MM.1S (cell line): ENCODE data around the gene ZBTB6.

Experiments
- EZH2 ChIP-seq: fragments of 300-600 bp; sonication (generic); optimal IDR thresholded peaks from 2 replicates; pipeline ENCODE3; 2017; ENCODE audit warnings: low read depth, mild to moderate bottlenecking, antibody characterized with exemption, low read length, mixed read lengths
- TF ChIP-seq, protein P1 (sequence below): fragments of 300-600 bp; sonication (generic); IDR thresholded peaks from 2 replicates; pipeline ENCODE4 v1.5.1; 2016; ENCODE audit warnings: antibody characterized with exemption, low read length, mixed read lengths

DNA sequence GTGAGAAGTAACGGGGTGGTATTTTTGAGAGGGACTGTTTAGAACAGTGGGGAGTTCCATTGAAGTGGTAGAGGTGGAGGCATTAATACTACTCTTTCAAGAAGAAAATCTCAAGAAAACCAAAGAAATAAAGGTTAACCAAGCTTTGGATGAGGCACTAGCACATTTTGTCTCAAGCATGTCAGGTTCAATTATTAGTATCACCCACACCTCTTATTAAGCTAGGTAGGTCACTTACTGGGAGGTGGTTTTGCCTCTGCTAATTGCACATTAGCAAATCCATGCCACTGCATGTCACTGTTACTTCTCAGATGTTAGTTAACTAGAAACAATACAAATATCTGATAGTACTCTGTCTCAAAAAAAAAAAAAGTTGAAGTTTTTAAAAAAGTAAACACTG lies 37.9 kb upstream of the ZBTB6 start:
- TF ChIP-seq EZH2: no peak
- TF ChIP-seq, protein P1, sequence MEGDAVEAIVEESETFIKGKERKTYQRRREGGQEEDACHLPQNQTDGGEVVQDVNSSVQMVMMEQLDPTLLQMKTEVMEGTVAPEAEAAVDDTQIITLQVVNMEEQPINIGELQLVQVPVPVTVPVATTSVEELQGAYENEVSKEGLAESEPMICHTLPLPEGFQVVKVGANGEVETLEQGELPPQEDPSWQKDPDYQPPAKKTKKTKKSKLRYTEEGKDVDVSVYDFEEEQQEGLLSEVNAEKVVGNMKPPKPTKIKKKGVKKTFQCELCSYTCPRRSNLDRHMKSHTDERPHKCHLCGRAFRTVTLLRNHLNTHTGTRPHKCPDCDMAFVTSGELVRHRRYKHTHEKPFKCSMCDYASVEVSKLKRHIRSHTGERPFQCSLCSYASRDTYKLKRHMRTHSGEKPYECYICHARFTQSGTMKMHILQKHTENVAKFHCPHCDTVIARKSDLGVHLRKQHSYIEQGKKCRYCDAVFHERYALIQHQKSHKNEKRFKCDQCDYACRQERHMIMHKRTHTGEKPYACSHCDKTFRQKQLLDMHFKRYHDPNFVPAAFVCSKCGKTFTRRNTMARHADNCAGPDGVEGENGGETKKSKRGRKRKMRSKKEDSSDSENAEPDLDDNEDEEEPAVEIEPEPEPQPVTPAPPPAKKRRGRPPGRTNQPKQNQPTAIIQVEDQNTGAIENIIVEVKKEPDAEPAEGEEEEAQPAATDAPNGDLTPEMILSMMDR: no peak
